Purkinje cell (primary cell): Measurements from ENCODE around the gene SCAMP5. TPM values are rescaled to one million over a fixed set of nuclear protein-coding genes. Genes with fewer than 3 reads are reported as not detected.

Experiments
- polyA plus RNA-seq: library from polyadenylated mRNA; unstranded; fragments of >200 nt; fragmentation: Nextera tagmentation; gene quantifications from 2 replicates; pipeline ENCODE4 v1.2.1, GENCODE V29; 2014

SCAMP5 gene, protein sequence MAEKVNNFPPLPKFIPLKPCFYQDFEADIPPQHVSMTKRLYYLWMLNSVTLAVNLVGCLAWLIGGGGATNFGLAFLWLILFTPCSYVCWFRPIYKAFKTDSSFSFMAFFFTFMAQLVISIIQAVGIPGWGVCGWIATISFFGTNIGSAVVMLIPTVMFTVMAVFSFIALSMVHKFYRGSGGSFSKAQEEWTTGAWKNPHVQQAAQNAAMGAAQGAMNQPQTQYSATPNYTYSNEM
- 36.5 and 48.3 TPM in 2 replicates for polyA plus RNA-seq

GRCh38 chr15:74995182-74995778, at the start of gene SCAMP5:
SCAMP5 (plus strand) TSS chr15:74995563; CDS start chr15:75011840, 16,277 bp downstream.

GRCh38 chr15:74956648-74957475, 38.5 kb upstream of the SCAMP5 start, which contains the start of gene RPP25:
RPP25 (minus strand) TSS chr15:74956772; CDS start chr15:74956583, 189 bp downstream.

DNA sequence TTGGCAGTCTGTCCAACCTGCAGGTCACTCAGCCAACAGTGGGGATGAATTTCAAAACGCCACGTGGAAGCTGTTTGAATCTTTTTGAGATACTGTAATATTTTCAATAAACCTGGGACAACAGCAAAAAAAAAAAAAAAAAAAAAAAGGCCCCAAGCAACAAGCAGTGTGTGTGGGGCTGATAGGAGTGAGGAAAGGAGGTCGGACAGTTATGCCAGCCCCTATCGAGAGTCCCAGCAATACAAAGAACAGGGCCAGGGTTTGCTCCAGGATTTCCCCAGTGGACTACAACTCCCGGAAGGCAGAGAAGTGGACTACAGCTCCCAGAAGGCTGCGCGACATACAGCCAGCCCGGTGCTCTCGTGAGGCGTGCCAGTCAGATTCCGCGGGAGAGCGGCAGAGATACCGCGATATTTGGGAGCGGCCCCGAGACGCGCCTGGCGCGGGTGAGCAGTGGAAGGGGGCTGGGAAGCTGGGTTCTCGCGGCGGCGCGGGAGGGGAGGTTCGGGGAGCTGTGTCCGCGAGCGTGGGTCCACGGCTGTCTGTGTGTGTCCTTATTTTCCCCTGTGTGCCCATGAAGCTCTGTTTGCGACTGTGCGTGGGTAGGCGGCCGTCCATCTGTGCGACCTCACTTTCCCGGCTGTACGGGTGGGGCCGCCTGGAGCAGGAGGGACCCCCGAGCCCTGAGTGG, 28.0 kb downstream of the SCAMP5 start, which contains the start of gene PPCDC:
Gene PPCDC (plus strand): TSS at position 410 of the 691 bp plus-strand sequence. CDS start 4,729 bp downstream, outside the sequence.

Other genes with a start within 250 kb of the SCAMP5 start
- not detected in 2 replicates for gene CYP1A2, start 246.7 kb upstream of the SCAMP5 start, polyA plus RNA-seq
- 0.19 and 0.24 TPM in 2 replicates for gene CSK, start 213.5 kb upstream of the SCAMP5 start, polyA plus RNA-seq
- gene LMAN1L, start 182.7 kb upstream of the SCAMP5 start, polyA plus RNA-seq, result not detected in 2 replicates
- gene CPLX3, start 168.9 kb upstream of the SCAMP5 start, polyA plus RNA-seq, result 2.4 TPM in 1 of 2 replicates, not detected in the other
- gene ULK3, start 152.4 kb upstream of the SCAMP5 start, polyA plus RNA-seq, result 2.9 and 6.7 TPM in 2 replicates
- gene SCAMP2, start 122.2 kb upstream of the SCAMP5 start, polyA plus RNA-seq, result 6.7 and 14.8 TPM in 2 replicates
- 16.4 and 21.3 TPM in 2 replicates for gene MPI, start 105.5 kb upstream of the SCAMP5 start, polyA plus RNA-seq
- gene FAM219B, start 88.7 kb upstream of the SCAMP5 start, polyA plus RNA-seq, result 9.9 and 10.2 TPM in 2 replicates
- 184 and 373 TPM in 2 replicates for gene COX5A, start 57.5 kb upstream of the SCAMP5 start, polyA plus RNA-seq
- gene RPP25, start 38.8 kb upstream of the SCAMP5 start, polyA plus RNA-seq, result not detected in 2 replicates
- gene PPCDC, start 28.0 kb downstream of the SCAMP5 start, polyA plus RNA-seq, result 1.2 and 4.1 TPM in 2 replicates
- gene C15orf39, start 206.3 kb downstream of the SCAMP5 start, polyA plus RNA-seq, result 0.20 and 0.44 TPM in 2 replicates